ENCODE results near the gene AUTS2. TPM values are rescaled to one million over a fixed set of nuclear protein-coding genes. Genes with fewer than 3 reads are reported as not detected.
A peak's percentile ranks its signal among the peaks of the same experiment; 100 is the strongest.

The AUTS2 gene
- total RNA-seq, 1 donor from 2014 or later, result 56.0 TPM

DNA sequence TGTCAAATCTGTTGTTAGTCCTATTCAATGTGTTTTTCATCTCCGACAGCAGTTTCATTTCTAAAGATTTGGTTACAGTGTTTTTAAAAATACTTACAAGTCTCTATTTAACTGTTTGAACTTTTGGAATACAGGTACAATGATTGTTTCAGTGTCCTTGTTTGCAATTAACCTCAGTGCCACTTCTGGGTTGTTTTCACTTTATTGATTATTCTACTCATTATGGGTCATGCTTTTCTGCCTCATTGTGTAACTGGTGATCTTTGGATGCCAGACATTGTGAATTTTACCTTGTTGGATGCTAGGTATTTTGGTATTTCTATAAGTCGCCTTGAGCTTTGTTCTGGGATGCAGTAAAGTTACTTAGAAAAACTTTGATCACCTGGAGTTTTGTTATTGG is 331.3 kb downstream of the AUTS2 start:
- intact Hi-C loops (cut with DNase I), result no loop called here
- Histone ChIP-seq H3K9me3 (no peaks in the 10 kb centered on the region), H3K4me1 (no peaks in the 10 kb centered on the region), H3K27ac (no peak overlapping the region), H3K36me3 (no peaks in the 10 kb centered on the region), H3K27me3 (no peaks in the 10 kb centered on the region), H3K4me3 (no peak overlapping the region)
- no peak for DNase-seq
- no peak for ATAC-seq
- TF ChIP-seq, protein P1, sequence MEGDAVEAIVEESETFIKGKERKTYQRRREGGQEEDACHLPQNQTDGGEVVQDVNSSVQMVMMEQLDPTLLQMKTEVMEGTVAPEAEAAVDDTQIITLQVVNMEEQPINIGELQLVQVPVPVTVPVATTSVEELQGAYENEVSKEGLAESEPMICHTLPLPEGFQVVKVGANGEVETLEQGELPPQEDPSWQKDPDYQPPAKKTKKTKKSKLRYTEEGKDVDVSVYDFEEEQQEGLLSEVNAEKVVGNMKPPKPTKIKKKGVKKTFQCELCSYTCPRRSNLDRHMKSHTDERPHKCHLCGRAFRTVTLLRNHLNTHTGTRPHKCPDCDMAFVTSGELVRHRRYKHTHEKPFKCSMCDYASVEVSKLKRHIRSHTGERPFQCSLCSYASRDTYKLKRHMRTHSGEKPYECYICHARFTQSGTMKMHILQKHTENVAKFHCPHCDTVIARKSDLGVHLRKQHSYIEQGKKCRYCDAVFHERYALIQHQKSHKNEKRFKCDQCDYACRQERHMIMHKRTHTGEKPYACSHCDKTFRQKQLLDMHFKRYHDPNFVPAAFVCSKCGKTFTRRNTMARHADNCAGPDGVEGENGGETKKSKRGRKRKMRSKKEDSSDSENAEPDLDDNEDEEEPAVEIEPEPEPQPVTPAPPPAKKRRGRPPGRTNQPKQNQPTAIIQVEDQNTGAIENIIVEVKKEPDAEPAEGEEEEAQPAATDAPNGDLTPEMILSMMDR (IDR thresholded peaks at IDR 0.05), result no peak

DNA sequence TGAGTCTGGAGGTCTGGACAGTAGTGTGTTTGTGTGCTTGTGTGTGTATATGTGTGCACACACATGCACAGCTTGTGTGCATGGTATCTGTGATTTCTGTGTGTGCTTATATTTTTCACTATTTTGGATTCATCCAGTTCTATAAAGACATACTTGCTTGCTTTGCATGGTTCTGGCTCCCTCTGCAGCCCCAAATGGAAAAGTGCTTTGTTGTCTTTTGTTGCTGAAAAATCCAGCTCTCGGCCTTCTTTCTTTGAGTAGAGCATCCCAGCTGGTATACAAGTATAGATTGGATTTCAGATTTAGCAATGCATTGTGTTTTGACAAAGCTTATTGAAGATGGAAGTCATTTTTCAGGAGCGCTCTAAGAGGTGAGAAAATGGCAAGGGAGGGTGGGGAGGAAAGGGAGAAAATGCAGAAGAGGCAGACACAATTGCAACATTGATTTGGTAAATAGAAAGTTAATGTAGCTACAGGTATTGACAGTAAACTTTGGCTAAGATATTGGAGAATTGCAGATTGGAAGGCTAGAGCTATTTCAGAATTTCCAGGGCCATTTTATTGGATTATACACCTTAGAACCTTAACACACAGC is 333.9 kb downstream of the AUTS2 start:
- intact Hi-C loops (cut with DNase I), result no loop called here
- Histone ChIP-seq H3K36me3 (no peaks in the 10 kb centered on the region), H3K4me1 (no peaks in the 10 kb centered on the region), H3K9me3 (no peaks in the 10 kb centered on the region), H3K27ac (no peak overlapping the region), H3K4me3 (no peak overlapping the region), H3K27me3 (no peaks in the 10 kb centered on the region)
- DNase-seq, result no peak
- TF ChIP-seq, protein P1 (IDR thresholded peaks at IDR 0.05), result peak; percentile 64
- ATAC-seq, result peak; percentile 51

DNA sequence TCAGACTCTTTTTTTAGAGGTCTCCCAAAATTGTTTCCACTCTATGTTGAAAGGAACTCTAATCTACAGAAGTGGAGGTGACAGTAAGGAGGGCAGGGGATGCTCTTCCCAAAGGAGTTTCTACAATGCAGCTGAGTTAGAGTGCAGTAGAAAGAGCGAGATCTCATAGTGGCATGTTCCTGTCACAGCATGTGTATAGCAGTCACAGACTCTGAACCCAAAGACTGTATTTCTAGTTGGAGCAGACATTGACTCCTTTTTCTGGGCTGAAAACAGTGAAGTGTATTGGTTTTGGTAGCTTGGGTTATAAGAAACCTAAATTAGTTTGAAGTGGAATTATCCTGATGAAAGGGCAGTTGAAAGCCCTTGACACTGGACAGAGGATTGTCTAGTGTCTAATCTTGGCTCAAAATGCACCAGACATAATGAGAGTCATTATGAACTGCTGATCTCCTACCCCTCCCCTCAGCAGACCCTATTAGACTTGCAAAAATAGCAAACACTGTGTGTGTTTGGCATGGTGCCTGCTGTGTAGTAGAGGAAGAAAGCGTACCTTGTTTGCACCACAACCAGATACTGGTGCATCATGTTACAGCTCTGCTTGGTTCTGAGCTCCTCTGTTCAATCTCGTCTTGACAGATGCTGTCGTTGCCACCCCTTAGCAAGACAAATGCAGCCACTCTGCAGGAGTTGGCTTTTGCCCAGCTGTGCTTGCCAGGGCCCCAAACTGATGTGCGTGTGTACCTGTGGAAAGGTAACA is 336.0 kb downstream of the AUTS2 start:
- Histone ChIP-seq H3K9me3 (no peaks in the 10 kb centered on the region), H3K27ac (no peak overlapping the region), H3K36me3 (no peaks in the 10 kb centered on the region), H3K4me3 (no peak overlapping the region), H3K27me3 (no peaks in the 10 kb centered on the region), H3K4me1 (no peaks in the 10 kb centered on the region)
- DNase-seq, result no peak
- ATAC-seq, result no peak
- TF ChIP-seq, protein P1 (IDR thresholded peaks at IDR 0.05), result no peak
- intact Hi-C loops (cut with DNase I), result no loop called here

DNA sequence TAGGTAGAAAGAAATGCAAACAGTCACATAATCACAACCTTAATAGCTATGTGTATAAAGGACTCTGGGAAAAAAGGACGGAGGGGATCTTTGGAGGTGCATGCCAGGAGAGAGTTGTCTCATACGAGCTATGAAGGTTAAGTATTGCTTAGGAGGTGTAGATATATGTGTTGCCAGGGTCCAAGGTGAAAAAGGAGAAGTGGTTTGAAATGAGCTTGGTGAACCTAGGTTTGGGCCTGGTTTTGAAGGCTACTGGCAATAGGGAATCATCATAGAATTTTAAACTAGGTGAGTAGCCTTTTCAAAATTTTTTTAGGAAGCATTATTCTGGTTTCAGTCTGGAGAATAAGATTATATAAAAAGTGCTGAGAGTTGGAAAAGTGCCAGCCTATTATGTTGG is 336.8 kb downstream of the AUTS2 start:
- Histone ChIP-seq H3K27me3 (no peaks in the 10 kb centered on the region), H3K36me3 (no peaks in the 10 kb centered on the region), H3K9me3 (no peaks in the 10 kb centered on the region), H3K27ac (no peak overlapping the region), H3K4me1 (no peaks in the 10 kb centered on the region), H3K4me3 (no peak overlapping the region)
- TF ChIP-seq, protein P1 (IDR thresholded peaks at IDR 0.05), result no peak
- DNase-seq (no peak), ATAC-seq (no peak)
- intact Hi-C loops (cut with DNase I), result no loop called here

DNA sequence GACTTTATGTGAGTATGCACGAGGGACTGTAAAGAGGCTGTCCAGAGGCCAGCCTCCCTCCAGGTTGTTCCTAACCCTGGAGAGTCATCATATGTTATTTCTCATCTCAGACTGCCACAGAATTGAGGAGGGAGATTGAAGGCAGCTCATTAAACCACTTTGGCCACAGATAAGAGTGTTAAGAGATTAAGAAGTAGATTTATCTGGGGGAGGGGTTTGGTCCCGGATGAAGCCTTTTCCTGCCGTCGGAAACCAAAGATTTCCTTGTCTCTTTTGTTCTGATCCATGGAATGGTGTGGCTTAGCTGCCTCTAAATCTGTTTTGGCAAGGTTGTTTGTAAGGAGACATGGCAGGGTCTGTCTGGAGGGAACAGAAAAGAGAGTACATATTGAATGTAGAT is 338.8 kb downstream of the AUTS2 start:
- DNase-seq (no peak), ATAC-seq (no peak)
- Histone ChIP-seq H3K27ac (no peak overlapping the region), H3K4me1 (no peaks in the 10 kb centered on the region), H3K27me3 (no peaks in the 10 kb centered on the region), H3K36me3 (no peaks in the 10 kb centered on the region), H3K4me3 (no peak overlapping the region), H3K9me3 (no peaks in the 10 kb centered on the region)
- intact Hi-C loops (cut with DNase I), result no loop called here
- TF ChIP-seq, protein P1 (IDR thresholded peaks at IDR 0.05), result no peak
